Measurements from ENCODE around the gene LSG1. TPM values are rescaled to one million over a fixed set of nuclear protein-coding genes. Genes with fewer than 3 reads are reported as not detected.
"Not testable (repeated sequence)": the region's sequence is repeated elsewhere in the genome, so short reads cannot be mapped to it uniquely, and the experiment has no call there.

The LSG1 gene
- polyA plus RNA-seq, 4 donors: 17.7 to 54.2 (median 22.0) TPM

GRCh38 chr3:194612221-194612620, 59.8 kb downstream of the LSG1 start:
- Histone ChIP-seq H3K27me3 (ENCODE audit: control insufficient read depth in 3 of 3, insufficient read depth in 3 of 3, low read length in 3 of 3) (no peaks in the 10 kb centered on the region), H3K27ac (ENCODE audit: low read depth in 1 of 3, low read length in 2 of 3) (no peak overlapping the region), H3K9me3 (ENCODE audit: control insufficient read depth in 2 of 2, insufficient read depth in 1 of 2, low read depth in 1 of 2, low read length in 1 of 2) (no peaks in the 10 kb centered on the region), H3K36me3 (ENCODE audit: control insufficient read depth in 3 of 3, insufficient read depth in 2 of 3, low read depth in 1 of 3, low read length in 3 of 3) (peaks cover 0 to 49% (median 0%) of the 10 kb centered on the region in 3 donors), H3K4me1 (ENCODE audit: control insufficient read depth in 3 of 3, insufficient read depth in 2 of 3, low read depth in 1 of 3, low read length in 2 of 3) (no peaks in the 10 kb centered on the region), H3K4me3 (ENCODE audit: low read depth in 1 of 3, low read length in 3 of 3) (no peak overlapping the region)
- DNase-seq (no peak), FAIRE-seq (no peak)
- WGBS, 3 donors: 69 to 79% (median 70%) methylated on average over 8 of the region's 8 CpGs

GRCh38 chr3:194610689-194611088, 61.3 kb downstream of the LSG1 start:
- no peak for DNase-seq
- Histone ChIP-seq H3K27me3 (ENCODE audit: control insufficient read depth in 3 of 3, insufficient read depth in 3 of 3, low read length in 3 of 3) (no peaks in the 10 kb centered on the region), H3K9me3 (ENCODE audit: control insufficient read depth in 2 of 2, insufficient read depth in 1 of 2, low read depth in 1 of 2, low read length in 1 of 2) (no peaks in the 10 kb centered on the region), H3K4me3 (ENCODE audit: low read depth in 1 of 3, low read length in 3 of 3) (no peak overlapping the region), H3K4me1 (ENCODE audit: control insufficient read depth in 3 of 3, insufficient read depth in 2 of 3, low read depth in 1 of 3, low read length in 2 of 3) (no peaks in the 10 kb centered on the region), H3K36me3 (ENCODE audit: control insufficient read depth in 3 of 3, insufficient read depth in 2 of 3, low read depth in 1 of 3, low read length in 3 of 3) (peaks cover 0 to 45% (median 0%) of the 10 kb centered on the region in 3 donors), H3K27ac (ENCODE audit: low read depth in 1 of 3, low read length in 2 of 3) (no peak overlapping the region)
- WGBS, 3 donors: 92 to 94% (median 93%) methylated on average over 3 of the region's 3 CpGs
- FAIRE-seq: no peak

GRCh38 chr3:194609601-194610000, 62.4 kb downstream of the LSG1 start:
- FAIRE-seq (no peak), DNase-seq (no peak)
- Histone ChIP-seq H3K27me3 (ENCODE audit: control insufficient read depth in 3 of 3, insufficient read depth in 3 of 3, low read length in 3 of 3) (no peaks in the 10 kb centered on the region), H3K27ac (ENCODE audit: low read depth in 1 of 3, low read length in 2 of 3) (no peak overlapping the region), H3K4me3 (ENCODE audit: low read depth in 1 of 3, low read length in 3 of 3) (no peak overlapping the region), H3K4me1 (ENCODE audit: control insufficient read depth in 3 of 3, insufficient read depth in 2 of 3, low read depth in 1 of 3, low read length in 2 of 3) (no peaks in the 10 kb centered on the region), H3K9me3 (ENCODE audit: control insufficient read depth in 2 of 2, insufficient read depth in 1 of 2, low read depth in 1 of 2, low read length in 1 of 2) (no peaks in the 10 kb centered on the region), H3K36me3 (ENCODE audit: control insufficient read depth in 3 of 3, insufficient read depth in 2 of 3, low read depth in 1 of 3, low read length in 3 of 3) (peaks cover 0 to 37% (median 0%) of the 10 kb centered on the region in 3 donors)
- WGBS, 3 donors: 89 to 97% (median 91%) methylated on average over 12 to 13 of the region's 13 CpGs

GRCh38 chr3:194608981-194609380, 63.0 kb downstream of the LSG1 start:
- Histone ChIP-seq H3K9me3 (ENCODE audit: control insufficient read depth in 2 of 2, insufficient read depth in 1 of 2, low read depth in 1 of 2, low read length in 1 of 2) (no peaks in the 10 kb centered on the region), H3K36me3 (ENCODE audit: control insufficient read depth in 3 of 3, insufficient read depth in 2 of 3, low read depth in 1 of 3, low read length in 3 of 3) (peaks cover 0 to 36% (median 0%) of the 10 kb centered on the region in 3 donors), H3K4me1 (ENCODE audit: control insufficient read depth in 3 of 3, insufficient read depth in 2 of 3, low read depth in 1 of 3, low read length in 2 of 3) (no peaks in the 10 kb centered on the region), H3K27me3 (ENCODE audit: control insufficient read depth in 3 of 3, insufficient read depth in 3 of 3, low read length in 3 of 3) (no peaks in the 10 kb centered on the region), H3K27ac (ENCODE audit: low read depth in 1 of 3, low read length in 2 of 3) (no peak overlapping the region), H3K4me3 (ENCODE audit: low read depth in 1 of 3, low read length in 3 of 3) (no peak overlapping the region)
- 88 to 97% (median 96%) methylated on average over 9 of the region's 9 CpGs for WGBS, 3 donors
- DNase-seq (no peak), FAIRE-seq (no peak)

GRCh38 chr3:194607592-194608389, 64.2 kb downstream of the LSG1 start:
- H3K36me3 ChIP-seq (ENCODE audit: control insufficient read depth in 3 of 3, insufficient read depth in 2 of 3, low read depth in 1 of 3, low read length in 3 of 3): peaks cover 0 to 45% (median 0%) of the 10 kb centered on the region in 3 donors
- H3K27me3 ChIP-seq (ENCODE audit: control insufficient read depth in 3 of 3, insufficient read depth in 3 of 3, low read length in 3 of 3): no peaks in the 10 kb centered on the region
- no peak overlapping the region for H3K4me3 ChIP-seq (ENCODE audit: low read depth in 1 of 3, low read length in 3 of 3)
- H3K27ac ChIP-seq (ENCODE audit: low read depth in 1 of 3, low read length in 2 of 3): no peak overlapping the region
- DNase-seq: no peak
- 75 to 82% (median 82%) methylated on average over 10 of the region's 10 CpGs for WGBS, 3 donors
- FAIRE-seq: no peak
- H3K4me1 ChIP-seq (ENCODE audit: control insufficient read depth in 3 of 3, insufficient read depth in 2 of 3, low read depth in 1 of 3, low read length in 2 of 3): no peaks in the 10 kb centered on the region
- H3K9me3 ChIP-seq (ENCODE audit: control insufficient read depth in 2 of 2, insufficient read depth in 1 of 2, low read depth in 1 of 2, low read length in 1 of 2): no peaks in the 10 kb centered on the region

- Histone ChIP-seq H3K4me3 (ENCODE audit: low read depth in 1 of 3, low read length in 3 of 3) (no peak overlapping the region), H3K27me3 (ENCODE audit: control insufficient read depth in 3 of 3, insufficient read depth in 3 of 3, low read length in 3 of 3) (no peaks in the 10 kb centered on the region), H3K4me1 (ENCODE audit: control insufficient read depth in 3 of 3, insufficient read depth in 2 of 3, low read depth in 1 of 3, low read length in 2 of 3) (no peaks in the 10 kb centered on the region), H3K9me3 (ENCODE audit: control insufficient read depth in 2 of 2, insufficient read depth in 1 of 2, low read depth in 1 of 2, low read length in 1 of 2) (no peaks in the 10 kb centered on the region), H3K36me3 (ENCODE audit: control insufficient read depth in 3 of 3, insufficient read depth in 2 of 3, low read depth in 1 of 3, low read length in 3 of 3) (peaks cover 0 to 48% (median 0%) of the 10 kb centered on the region in 3 donors), H3K27ac (ENCODE audit: low read depth in 1 of 3, low read length in 2 of 3) (no peak overlapping the region)
- DNase-seq: no peak
- WGBS, 3 donors: 87 to 94% (median 92%) methylated on average over 3 of the region's 3 CpGs
- no peak for FAIRE-seq
Observed at GRCh38 chr3:194606941-194607340, 65.0 kb downstream of the LSG1 start.

GRCh38 chr3:194606163-194606562, 65.8 kb downstream of the LSG1 start:
- Histone ChIP-seq H3K27me3 (ENCODE audit: control insufficient read depth in 3 of 3, insufficient read depth in 3 of 3, low read length in 3 of 3) (no peaks in the 10 kb centered on the region), H3K4me1 (ENCODE audit: control insufficient read depth in 3 of 3, insufficient read depth in 2 of 3, low read depth in 1 of 3, low read length in 2 of 3) (no peaks in the 10 kb centered on the region), H3K36me3 (ENCODE audit: control insufficient read depth in 3 of 3, insufficient read depth in 2 of 3, low read depth in 1 of 3, low read length in 3 of 3) (peaks cover 0 to 51% (median 0%) of the 10 kb centered on the region in 3 donors), H3K9me3 (ENCODE audit: control insufficient read depth in 2 of 2, insufficient read depth in 1 of 2, low read depth in 1 of 2, low read length in 1 of 2) (no peaks in the 10 kb centered on the region), H3K27ac (ENCODE audit: low read depth in 1 of 3, low read length in 2 of 3) (no peak overlapping the region), H3K4me3 (ENCODE audit: low read depth in 1 of 3, low read length in 3 of 3) (no peak overlapping the region)
- FAIRE-seq (no peak), DNase-seq (no peak)
- WGBS, 3 donors: 80 to 85% (median 81%) methylated on average over 8 of the region's 8 CpGs

- DNase-seq; FAIRE-seq; H3K27ac ChIP-seq (ENCODE audit: low read depth in 1 of 3, low read length in 2 of 3); H3K4me1 ChIP-seq (ENCODE audit: control insufficient read depth in 3 of 3, insufficient read depth in 2 of 3, low read depth in 1 of 3, low read length in 2 of 3); H3K4me3 ChIP-seq (ENCODE audit: low read depth in 1 of 3, low read length in 3 of 3); H3K9me3 ChIP-seq (ENCODE audit: control insufficient read depth in 2 of 2, insufficient read depth in 1 of 2, low read depth in 1 of 2, low read length in 1 of 2); H3K27me3 ChIP-seq (ENCODE audit: control insufficient read depth in 3 of 3, insufficient read depth in 3 of 3, low read length in 3 of 3): not testable (repeated sequence)
- 90 to 92% (median 91%) methylated on average over 7 of the region's 7 CpGs for WGBS, 3 donors
- peaks cover 0 to 48% (median 0%) of the 10 kb centered on the region in 3 donors for H3K36me3 ChIP-seq (ENCODE audit: control insufficient read depth in 3 of 3, insufficient read depth in 2 of 3, low read depth in 1 of 3, low read length in 3 of 3)
Observed at GRCh38 chr3:194605314-194605713, 66.7 kb downstream of the LSG1 start.

Data from small intestine (tissue), 7 donors.